IPS DF 6.9 (cell line): ENCODE data around the gene MAP4K5.

Source experiments
- DNase-seq: peaks from one replicate; pipeline ENCODE4 v3.0.0-alpha.2; 2013; ENCODE audit warnings: low read depth, low spot score
- H3K27ac ChIP-seq: one replicate; pipeline ENCODE4 v1.5.1; 2013; ENCODE audit warnings: low read length, control low read depth
- H3K27me3 ChIP-seq: 2 replicates; pipeline ENCODE4 v1.6.1; 2013; ENCODE audit warnings: mild to moderate bottlenecking, low read length; ENCODE audit not compliant: control insufficient read depth, insufficient read depth
- H3K36me3 ChIP-seq: 2 replicates; pipeline ENCODE4 v1.6.1; 2013; ENCODE audit warnings: low read length; ENCODE audit not compliant: control insufficient read depth, insufficient read depth
- H3K4me1 ChIP-seq: 2 replicates; pipeline ENCODE4 v1.6.1; 2013; ENCODE audit warnings: low read length; ENCODE audit not compliant: control insufficient read depth, insufficient read depth
- H3K4me3 ChIP-seq: 2 replicates; pipeline ENCODE4 v1.5.1; 2013; ENCODE audit warnings: mild to moderate bottlenecking, low read length
- H3K9me3 ChIP-seq: 2 replicates; pipeline ENCODE4 v1.6.1; 2013; ENCODE audit warnings: low read length, inconsistent platforms; ENCODE audit not compliant: control insufficient read depth, insufficient read depth
- WGBS: extraction: QIAGEN DNeasy Blood & Tissue Kit; methylation state at CpG from one replicate; pipeline ENCODE4 v1.1.7; 2013; ENCODE audit warnings: mixed read lengths, missing lambda C conversion rate; ENCODE audit not compliant: insufficient read length, insufficient coverage; 5-methylcytosine and 5-hydroxymethylcytosine counted together

MAP4K5 gene

GRCh38 chr14:50533241-50533705 lies 904 bp upstream of the MAP4K5 start:
- H3K27ac ChIP-seq, result no peak overlapping the region
- no peaks in the 10 kb centered on the region for H3K36me3 ChIP-seq
- no peak for DNase-seq
- no peaks in the 10 kb centered on the region for H3K9me3 ChIP-seq
- WGBS, result no CpG with 5 or more reads among the region's 5 CpGs
- no peaks in the 10 kb centered on the region for H3K4me1 ChIP-seq
- H3K4me3 ChIP-seq, result peak overlapping the region; percentile 95; the same call in 1 of the 2 replicates
- no peaks in the 10 kb centered on the region for H3K27me3 ChIP-seq

GRCh38 chr14:50531595-50532501 lies 521 bp downstream of the MAP4K5 start:
- no CpG with 5 or more reads among the region's 82 CpGs for WGBS
- Histone ChIP-seq H3K4me3 (peak overlapping the region; percentile 95; the same call in 1 of the 2 replicates), H3K27me3 (no peaks in the 10 kb centered on the region), H3K9me3 (no peaks in the 10 kb centered on the region), H3K4me1 (no peaks in the 10 kb centered on the region), H3K36me3 (no peaks in the 10 kb centered on the region), H3K27ac (no peak overlapping the region)
- DNase-seq, result no peak

GRCh38 chr14:50530794-50531365 lies 1.5 kb downstream of the MAP4K5 start:
- Histone ChIP-seq H3K36me3 (no peaks in the 10 kb centered on the region), H3K4me3 (no peak overlapping the region; the same call in 1 of the 2 replicates), H3K27me3 (no peaks in the 10 kb centered on the region), H3K9me3 (no peaks in the 10 kb centered on the region), H3K27ac (no peak overlapping the region), H3K4me1 (no peaks in the 10 kb centered on the region)
- no CpG with 5 or more reads among the region's 8 CpGs for WGBS
- no peak for DNase-seq

GRCh38 chr14:50530358-50530757 lies 2.0 kb downstream of the MAP4K5 start:
- Histone ChIP-seq H3K9me3 (no peaks in the 10 kb centered on the region), H3K4me1 (no peaks in the 10 kb centered on the region), H3K27me3 (no peaks in the 10 kb centered on the region), H3K27ac (no peak overlapping the region), H3K36me3 (no peaks in the 10 kb centered on the region), H3K4me3 (no peak overlapping the region)
- no peak for DNase-seq
- WGBS, result no CpG with 5 or more reads among the region's 1 CpG

GRCh38 chr14:50529288-50530179 lies 2.8 kb downstream of the MAP4K5 start:
- H3K27me3 ChIP-seq, result no peaks in the 10 kb centered on the region
- H3K4me1 ChIP-seq, result no peaks in the 10 kb centered on the region
- no peaks in the 10 kb centered on the region for H3K36me3 ChIP-seq
- no peak overlapping the region for H3K4me3 ChIP-seq
- 100% methylated on average over 1 of the region's 6 CpGs for WGBS
- DNase-seq, result no peak
- no peaks in the 10 kb centered on the region for H3K9me3 ChIP-seq
- no peak overlapping the region for H3K27ac ChIP-seq

- H3K36me3 ChIP-seq, result no peaks in the 10 kb centered on the region
- no peaks in the 10 kb centered on the region for H3K27me3 ChIP-seq
- DNase-seq, result no peak
- H3K4me1 ChIP-seq, result peaks cover 2% of the 10 kb centered on the region; the same call in 1 of the 2 replicates
- no peak overlapping the region for H3K4me3 ChIP-seq
- no CpG with 5 or more reads among the region's 1 CpG for WGBS
- H3K27ac ChIP-seq, result no peak overlapping the region
- no peaks in the 10 kb centered on the region for H3K9me3 ChIP-seq
These were observed 4.4 kb downstream of the MAP4K5 start for GRCh38 chr14:50528000-50528399.

- Histone ChIP-seq H3K4me3 (no peak overlapping the region), H3K27me3 (no peaks in the 10 kb centered on the region), H3K36me3 (no peaks in the 10 kb centered on the region), H3K27ac (no peak overlapping the region), H3K9me3 (no peaks in the 10 kb centered on the region), H3K4me1 (peaks cover 2% of the 10 kb centered on the region; the same call in 1 of the 2 replicates)
- no peak for DNase-seq
- no CpG with 5 or more reads among the region's 6 CpGs for WGBS
These were observed 7.4 kb downstream of the MAP4K5 start for GRCh38 chr14:50524731-50525515.

- no peak for DNase-seq
- H3K27ac ChIP-seq, result no peak overlapping the region
These were observed 8.3 kb downstream of the MAP4K5 start for GRCh38 chr14:50524060-50524459.

GRCh38 chr14:50523271-50524041 lies 8.9 kb downstream of the MAP4K5 start:
- Histone ChIP-seq H3K27ac (no peak overlapping the region), H3K4me1 (peaks cover 2% of the 10 kb centered on the region; the same call in 1 of the 2 replicates), H3K4me3 (no peak overlapping the region), H3K9me3 (no peaks in the 10 kb centered on the region), H3K27me3 (no peaks in the 10 kb centered on the region), H3K36me3 (no peaks in the 10 kb centered on the region)
- 100% methylated on average over 1 of the region's 5 CpGs for WGBS
- DNase-seq, result no peak

More at GRCh38 chr14:50524060-50524459, 8.3 kb downstream of the MAP4K5 start:
- H3K36me3 ChIP-seq, result no peaks in the 10 kb centered on the region
- H3K4me3 ChIP-seq, result no peak overlapping the region
- WGBS, result no CpG with 5 or more reads among the region's 2 CpGs
- H3K27me3 ChIP-seq, result no peaks in the 10 kb centered on the region
- H3K9me3 ChIP-seq, result no peaks in the 10 kb centered on the region
- H3K4me1 ChIP-seq, result peaks cover 2% of the 10 kb centered on the region; the same call in 1 of the 2 replicates
